ENCODE measurements around the gene RASGRP4.

- TF ChIP-seq EZH2 (IDR thresholded peaks at IDR 0.05; ENCODE audit: borderline replicate concordance, low read depth, low read length, poor library complexity, severe bottlenecking) (no peak), CTCF (conservative IDR thresholded peaks at IDR 0.05; ENCODE audit: low read depth, low read length) (no peak)
Observed at GRCh38 chr19:38401148-38401547, 24.9 kb downstream of the RASGRP4 start.

Data from A673 (cell line).